HG02759 (cell line): ENCODE data around the gene RBM15.
A peak's percentile ranks its signal among the peaks of the same experiment; 100 is the strongest.

Experiments used
- ATAC-seq: cut with Tn5 transposase; IDR thresholded peaks from one replicate; pipeline ENCODE4 v1.9.1; 2021; ENCODE audit warnings: mild to moderate bottlenecking, moderate library complexity; ENCODE audit not compliant: unreplicated experiment

The RBM15 gene

DNA sequence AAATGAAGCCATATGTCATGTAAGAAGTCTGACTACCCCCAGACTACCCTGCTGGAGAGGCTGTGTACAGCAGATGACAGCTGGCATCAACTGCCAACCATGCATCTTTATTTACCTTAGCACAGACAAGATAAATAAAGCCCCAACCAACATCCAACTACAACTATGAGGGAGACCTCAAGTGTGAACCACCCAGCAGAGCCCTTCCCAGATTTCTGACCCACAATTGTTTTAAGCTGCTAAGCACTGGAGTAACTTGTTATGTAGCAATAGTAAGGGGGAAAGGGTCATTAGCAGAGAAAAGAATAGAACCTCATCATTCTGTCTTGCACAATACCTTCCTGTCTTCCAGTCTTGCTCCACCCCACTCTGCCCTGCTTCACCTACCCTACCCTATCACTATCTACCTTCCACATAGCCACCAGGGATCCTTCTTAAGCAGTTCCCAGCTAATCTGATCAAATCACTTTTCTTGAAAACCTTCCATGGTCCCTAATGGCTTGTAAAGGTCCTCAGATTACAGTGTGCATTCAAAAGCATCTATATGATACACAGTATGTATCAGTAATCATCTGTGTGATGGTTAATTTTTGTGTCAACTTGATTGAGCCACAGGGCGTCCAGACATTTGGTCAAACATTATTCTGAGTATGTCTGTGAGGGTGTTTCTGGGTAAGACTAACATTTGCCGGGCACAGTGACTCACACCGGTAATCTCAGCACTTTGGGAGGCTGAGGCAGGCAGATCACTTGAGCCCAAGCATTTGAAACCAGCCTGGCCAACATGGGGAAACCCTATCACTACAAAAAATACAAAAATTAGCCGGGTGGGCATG lies 19.6 kb upstream of the RBM15 start:
- no peak for ATAC-seq

DNA sequence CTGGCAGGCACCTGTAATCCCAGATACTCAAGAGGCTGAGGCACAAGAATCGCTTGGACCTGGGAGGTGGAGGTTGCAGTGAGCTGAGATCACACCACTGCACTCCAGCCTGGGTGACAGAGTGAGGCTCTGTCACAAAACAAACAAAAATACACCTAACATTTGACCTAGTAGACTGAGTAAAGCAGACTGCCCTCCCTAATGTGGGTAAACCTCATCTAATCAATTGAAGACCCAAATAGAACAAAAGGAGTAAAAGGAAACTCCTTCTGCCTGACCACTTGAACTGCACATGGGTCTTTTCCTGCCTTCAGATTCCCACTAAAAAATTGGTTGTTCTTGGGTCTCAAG lies 19.0 kb upstream of the RBM15 start:
- ATAC-seq: no peak

DNA sequence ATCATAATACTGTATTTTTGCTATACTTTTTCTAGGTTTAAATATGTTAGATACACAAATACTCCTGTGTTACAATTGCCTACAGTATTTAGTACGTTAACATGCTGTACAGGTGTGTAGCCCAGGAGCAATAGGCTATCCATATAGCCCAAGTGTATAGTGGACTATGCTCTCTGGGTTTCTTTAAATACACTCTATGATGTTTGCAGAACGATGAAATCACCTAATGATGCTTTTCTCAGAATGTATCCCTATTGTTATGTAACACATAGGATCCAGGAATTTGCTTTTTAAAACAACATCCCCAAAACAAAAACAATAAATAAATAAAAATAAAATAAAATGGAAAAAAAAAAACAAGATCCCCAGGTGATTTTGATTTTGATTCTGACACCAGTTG lies 18.1 kb upstream of the RBM15 start:
- no peak for ATAC-seq

DNA sequence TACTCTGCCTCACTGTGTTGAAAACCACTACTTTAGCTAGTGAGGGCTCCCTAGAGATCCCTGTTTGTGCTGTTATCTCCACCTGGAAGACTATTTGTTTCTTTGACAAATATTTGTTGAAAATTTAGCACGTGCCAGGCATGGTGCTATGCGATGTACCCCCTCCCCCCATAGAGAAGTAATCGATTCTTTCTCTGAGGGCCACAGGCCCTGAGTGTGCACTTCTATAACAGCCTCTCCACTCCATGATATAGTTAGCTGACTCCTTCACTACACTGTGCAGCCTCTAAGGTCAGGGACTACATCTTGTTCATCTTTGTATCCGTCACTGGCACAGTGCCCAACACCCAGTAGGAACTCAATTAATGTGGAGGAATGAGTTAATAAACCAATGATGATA lies 17.3 kb upstream of the RBM15 start:
- no peak for ATAC-seq

DNA sequence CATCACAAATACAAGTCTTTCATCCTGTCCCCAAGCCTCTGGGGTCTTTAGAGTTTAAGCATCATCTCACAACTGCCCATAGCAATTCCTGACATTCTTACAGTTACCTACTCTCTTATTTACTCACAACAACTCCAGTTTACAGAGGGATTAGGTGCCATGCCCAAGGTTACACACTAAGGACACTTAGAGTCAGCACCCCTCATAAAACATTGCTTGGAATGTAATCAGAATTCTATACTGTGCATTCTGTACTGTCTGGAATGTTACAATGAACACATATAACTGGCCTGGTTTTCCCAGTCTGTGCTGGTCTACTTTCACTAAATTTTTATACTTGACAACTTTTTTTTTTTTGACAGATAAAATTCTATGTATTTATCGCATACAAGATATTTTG lies 14.5 kb upstream of the RBM15 start:
- ATAC-seq: no peak

DNA sequence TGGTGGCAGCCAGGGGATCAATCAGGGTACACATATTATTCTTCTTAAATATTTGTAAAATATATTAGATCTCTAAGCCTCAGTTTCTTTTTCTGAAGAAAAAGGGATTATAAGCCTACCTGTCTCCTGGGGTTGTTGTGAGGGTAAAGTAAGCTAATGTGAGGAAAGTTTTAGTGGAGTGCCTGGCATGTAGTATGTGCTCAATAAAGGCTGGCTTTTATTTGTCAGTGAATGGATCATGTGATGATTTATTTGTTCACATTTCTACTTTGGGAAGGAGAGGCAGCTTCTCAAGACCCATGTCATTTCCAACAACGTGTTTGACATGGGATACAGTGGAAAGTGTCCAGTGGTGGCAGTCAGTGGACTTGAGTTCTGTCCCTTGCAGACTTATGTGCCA lies 12.4 kb upstream of the RBM15 start:
- no peak for ATAC-seq

DNA sequence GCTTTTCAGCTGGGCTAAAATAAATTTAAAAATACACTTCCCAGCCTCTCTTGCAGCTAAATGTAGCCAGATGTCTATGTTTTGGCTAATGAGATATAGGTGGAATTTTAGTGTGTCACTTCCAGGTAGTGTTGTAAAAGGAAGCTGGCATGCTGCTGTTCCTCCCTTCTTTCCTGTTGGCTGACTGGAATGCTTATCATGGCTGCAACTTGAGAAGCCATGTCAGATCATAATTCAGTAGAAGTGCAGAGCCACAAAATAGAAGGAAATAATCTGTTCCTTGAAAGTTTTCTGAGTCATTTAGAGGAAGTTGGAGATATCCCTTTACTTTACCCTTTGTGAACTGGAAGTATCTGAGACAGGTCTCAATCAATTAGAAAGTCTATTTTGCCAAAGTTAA lies 10.9 kb upstream of the RBM15 start:
- no peak for ATAC-seq

DNA sequence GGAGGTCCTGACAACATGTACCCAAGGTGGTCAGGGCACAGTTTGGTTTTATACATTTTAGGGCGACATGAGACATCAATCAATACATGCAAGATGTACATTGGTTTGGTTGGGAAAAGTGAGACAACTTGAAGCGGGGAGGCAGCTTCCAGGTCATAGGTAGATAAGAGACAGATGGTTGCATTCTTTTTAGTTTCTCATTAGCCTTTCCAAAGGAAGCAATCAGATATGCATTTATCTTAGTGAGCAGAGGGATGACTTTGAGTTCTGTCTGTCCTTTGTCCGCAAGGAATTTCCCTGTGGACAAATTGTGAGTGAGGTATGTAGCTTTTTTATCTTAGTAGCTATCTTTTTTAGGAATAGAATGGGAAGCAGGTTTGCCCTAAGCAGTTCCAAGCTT lies 10.5 kb upstream of the RBM15 start:
- ATAC-seq: no peak

DNA sequence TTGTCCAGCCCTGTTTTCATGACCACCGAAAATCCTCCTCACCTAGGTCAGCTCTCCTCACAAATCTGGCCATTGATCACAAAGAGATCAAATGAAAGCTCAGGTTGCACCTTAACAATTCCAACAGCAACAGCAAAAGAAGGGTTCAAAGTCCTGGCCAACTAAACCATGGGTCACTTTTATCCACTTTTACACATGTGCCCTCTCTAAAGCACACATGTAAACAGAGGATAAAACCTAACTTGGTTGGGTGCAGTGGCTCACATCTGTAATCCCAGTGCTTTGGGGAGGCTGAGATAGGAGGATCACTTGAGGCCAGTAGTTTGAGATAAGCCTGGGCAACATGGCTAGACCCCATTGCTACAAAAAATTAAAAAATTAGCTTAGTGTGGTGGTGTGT lies 3.9 kb upstream of the RBM15 start:
- no peak for ATAC-seq

DNA sequence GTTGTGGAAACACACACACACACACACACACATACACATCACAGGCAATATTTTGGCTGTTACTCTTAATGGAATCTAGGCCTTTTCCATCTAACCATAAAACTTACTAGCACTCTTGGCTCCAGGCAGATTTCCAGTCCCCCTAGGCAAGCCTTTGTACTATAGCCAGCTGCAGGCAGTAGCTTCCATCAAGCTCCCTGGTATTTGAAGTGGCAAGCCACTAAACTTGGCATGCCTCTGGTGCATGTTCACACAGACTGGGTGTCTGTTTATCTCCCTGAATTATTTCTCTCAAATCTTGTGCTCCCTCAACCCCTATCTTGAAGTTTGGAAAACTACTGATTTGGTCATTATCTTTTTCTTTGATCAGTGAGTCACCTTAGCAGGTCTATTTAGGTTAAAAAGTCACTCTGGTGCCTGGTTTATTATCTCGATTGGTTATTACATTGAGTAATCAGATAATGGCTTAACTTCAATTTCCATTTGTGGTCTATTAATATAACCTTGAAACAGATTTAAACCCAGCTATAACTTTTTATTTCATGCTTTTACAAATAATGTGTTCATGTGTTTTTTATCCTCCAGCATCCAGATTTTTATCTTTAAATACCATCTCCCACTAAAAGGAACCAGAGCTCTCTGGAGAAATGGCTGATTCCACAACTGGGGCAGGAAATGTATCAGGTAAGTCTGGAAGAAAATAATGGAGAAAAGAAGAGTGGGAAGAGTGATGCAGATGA lies 2.7 kb upstream of the RBM15 start:
- ATAC-seq: no peak

DNA sequence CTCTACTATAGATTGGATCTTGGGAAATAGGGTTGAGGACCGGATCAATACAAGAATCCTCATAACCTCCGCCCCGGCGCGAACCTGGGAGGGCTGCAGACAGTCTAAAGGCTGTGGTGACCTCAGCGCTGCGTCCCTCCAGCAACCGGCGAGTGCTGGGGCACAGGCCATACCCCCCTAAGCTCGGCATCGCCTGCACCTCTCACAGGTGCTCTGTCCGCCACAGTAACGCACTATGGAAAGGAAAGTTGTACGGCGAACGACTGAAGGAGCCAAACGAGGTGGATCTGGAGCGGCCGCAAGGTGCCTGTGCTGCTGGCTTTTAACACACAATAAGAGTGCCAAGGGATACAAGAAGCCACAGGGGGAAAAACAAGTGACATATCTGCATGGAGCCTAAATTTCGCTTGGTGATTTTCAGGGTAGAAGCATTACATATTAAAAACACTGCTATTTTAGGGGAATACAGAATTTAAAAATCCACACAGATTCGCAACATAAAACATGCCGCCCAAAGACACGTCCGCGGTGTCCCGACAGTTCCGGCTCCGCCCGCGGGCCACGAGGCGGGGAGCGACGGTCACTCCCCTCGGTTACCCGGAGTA lies 1.4 kb upstream of the RBM15 start:
- ATAC-seq: no peak

DNA sequence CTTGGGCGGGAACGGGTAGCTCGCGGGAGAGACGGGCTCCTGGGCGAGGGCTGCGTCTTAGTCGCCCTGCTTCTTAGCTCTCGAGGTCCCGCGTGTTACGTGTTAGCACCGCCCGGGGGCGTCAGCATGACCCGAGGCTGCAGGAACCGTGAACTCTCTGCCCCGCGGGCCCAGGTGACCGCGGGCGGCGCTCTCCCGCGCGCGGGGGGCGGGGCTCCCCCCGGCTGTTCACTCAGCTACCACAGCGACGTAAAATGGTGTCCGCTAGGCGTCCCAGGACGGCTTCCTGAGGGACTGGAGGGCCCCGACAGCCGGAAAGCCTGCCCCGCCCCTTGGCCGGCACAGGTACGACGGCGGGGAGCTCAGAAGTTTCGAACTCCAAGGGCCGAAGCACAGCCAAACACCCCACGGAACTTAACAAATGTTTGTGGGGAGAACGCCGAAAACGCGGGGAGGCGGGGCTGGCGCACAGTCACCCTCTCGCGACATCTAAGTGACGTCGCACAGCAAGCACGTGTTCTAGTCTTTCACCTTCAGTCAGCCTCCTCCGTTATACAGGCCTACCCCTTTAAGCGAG lies 780 bp upstream of the RBM15 start:
- peak; percentile 70 for ATAC-seq

DNA sequence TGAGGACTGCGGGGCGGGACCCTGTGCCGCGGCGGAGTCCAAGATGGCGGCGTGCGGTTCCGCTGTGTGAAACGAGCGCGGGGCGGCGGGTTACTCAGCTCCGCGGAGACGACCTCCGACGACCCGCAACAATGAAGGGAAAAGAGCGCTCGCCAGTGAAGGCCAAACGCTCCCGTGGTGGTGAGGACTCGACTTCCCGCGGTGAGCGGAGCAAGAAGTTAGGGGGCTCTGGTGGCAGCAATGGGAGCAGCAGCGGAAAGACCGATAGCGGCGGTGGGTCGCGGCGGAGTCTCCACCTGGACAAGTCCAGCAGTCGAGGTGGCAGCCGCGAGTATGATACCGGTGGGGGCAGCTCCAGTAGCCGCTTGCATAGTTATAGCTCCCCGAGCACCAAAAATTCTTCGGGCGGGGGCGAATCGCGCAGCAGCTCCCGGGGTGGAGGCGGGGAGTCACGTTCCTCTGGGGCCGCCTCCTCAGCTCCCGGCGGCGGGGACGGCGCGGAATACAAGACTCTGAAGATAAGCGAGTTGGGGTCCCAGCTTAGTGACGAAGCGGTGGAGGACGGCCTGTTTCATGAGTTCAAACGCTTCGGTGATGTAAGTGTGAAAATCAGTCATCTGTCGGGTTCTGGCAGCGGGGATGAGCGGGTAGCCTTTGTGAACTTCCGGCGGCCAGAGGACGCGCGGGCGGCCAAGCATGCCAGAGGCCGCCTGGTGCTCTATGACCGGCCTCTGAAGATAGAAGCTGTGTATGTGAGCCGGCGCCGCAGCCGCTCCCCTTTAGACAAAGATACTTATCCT lies 430 bp downstream of the RBM15 start:
- peak; percentile 0 for ATAC-seq

DNA sequence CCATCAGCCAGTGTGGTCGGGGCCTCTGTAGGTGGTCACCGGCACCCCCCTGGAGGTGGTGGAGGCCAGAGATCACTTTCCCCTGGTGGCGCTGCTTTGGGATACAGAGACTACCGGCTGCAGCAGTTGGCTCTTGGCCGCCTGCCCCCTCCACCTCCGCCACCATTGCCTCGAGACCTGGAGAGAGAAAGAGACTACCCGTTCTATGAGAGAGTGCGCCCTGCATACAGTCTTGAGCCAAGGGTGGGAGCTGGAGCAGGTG lies 961 bp downstream of the RBM15 start:
- no peak for ATAC-seq

DNA sequence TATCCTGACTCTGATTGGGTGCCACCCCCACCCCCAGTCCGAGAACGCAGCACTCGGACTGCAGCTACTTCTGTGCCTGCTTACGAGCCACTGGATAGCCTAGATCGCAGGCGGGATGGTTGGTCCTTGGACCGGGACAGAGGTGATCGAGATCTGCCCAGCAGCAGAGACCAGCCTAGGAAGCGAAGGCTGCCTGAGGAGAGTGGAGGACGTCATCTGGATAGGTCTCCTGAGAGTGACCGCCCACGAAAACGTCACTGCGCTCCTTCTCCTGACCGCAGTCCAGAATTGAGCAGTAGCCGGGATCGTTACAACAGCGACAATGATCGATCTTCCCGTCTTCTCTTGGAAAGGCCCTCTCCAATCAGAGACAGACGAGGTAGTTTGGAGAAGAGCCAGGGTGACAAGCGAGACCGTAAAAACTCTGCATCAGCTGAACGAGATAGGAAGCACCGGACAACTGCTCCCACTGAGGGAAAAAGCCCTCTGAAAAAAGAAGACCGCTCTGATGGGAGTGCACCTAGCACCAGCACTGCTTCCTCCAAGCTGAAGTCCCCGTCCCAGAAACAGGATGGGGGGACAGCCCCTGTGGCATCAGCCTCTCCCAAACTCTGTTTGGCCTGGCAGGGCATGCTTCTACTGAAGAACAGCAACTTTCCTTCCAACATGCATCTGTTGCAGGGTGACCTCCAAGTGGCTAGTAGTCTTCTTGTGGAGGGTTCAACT lies 2.1 kb downstream of the RBM15 start:
- no peak for ATAC-seq

DNA sequence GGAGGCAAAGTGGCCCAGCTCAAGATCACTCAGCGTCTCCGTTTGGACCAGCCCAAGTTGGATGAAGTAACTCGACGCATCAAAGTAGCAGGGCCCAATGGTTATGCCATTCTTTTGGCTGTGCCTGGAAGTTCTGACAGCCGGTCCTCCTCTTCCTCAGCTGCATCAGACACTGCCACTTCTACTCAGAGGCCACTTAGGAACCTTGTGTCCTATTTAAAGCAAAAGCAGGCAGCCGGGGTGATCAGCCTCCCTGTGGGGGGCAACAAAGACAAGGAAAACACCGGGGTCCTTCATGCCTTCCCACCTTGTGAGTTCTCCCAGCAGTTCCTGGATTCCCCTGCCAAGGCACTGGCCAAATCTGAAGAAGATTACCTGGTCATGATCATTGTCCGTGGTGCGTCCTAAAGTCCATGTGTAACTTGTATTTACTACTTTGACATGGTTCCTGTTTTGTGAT lies 2.7 kb downstream of the RBM15 start:
- no peak for ATAC-seq

DNA sequence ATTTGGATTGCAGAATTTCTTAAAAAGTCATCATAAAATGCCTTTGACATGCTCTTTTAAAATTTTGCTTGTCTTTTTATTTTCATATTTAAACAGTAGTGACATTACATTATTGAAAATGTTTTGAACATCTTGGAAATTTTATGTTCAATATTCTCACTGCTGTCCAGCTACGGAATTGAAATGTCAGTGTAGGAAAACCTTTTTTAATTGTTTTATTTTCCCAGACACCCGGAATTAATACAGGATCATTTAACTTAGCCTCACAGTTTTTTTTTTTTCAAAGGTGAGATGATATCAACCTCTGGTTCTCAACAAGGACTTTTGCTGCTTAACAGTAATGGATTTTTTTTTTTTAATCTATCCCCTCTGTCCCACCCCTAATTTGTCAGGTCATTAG lies 4.1 kb downstream of the RBM15 start:
- ATAC-seq: no peak

DNA sequence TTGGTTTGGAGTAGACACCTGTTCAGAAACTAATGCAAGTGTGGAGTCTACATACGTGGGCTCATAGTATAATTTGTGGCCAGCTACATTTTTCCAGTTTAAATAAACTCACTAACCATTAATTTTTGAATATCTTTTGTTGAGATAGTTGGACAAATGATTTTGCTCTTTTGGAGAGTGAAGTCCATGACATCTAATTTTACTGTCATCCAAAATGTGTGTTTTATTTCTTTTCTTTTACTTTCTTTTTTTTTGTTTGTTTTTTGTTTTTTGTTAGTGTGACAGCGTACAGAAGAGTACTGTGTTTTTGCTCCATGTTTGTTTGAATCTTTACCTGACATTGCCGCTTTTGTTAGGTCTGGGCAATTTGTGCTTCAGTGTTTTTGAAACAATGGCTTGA lies 5.0 kb downstream of the RBM15 start:
- no peak for ATAC-seq

DNA sequence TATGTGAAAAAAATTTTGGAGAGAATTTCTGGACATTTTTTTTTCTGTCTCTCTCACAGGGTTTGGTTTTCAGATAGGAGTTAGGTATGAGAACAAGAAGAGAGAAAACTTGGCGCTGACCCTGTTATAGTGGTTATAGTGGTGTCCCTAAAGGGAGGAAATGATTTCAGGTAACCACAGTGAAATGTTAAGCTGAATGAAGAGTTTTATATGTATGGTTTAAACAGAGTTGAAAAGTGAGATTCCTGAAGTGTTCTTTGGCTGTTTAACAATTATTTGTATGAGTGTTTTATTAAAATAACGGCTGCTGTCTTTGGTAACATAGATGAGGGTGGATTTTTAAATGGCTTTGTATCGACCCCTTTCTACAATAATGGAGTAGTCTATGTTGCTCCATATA lies 6.3 kb downstream of the RBM15 start:
- no peak for ATAC-seq

DNA sequence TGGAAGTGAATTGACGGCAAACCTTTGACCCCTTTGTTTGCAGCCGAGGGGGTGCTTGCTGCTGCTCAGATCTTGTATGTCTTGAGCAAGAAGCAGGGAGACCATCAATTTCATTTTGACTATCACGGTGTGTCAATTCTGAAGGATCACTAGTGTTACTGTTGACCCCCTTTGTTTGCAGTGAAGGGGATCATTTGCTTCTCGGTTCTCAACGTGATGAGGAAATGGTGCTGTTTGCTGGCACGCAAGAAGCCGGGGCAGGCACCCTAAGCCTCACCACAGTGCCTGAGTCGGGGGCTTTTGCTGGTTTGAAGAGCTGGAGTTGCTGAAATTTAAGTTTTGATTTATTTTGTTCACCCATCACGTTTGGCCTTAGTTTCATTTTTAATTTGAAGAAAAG lies 7.5 kb downstream of the RBM15 start:
- ATAC-seq: no peak
